Trophoblast cell (in vitro differentiated cells and primary cell): ENCODE data around the gene GPD1L.

ENCODE experiments used
- DNase-seq, 2 donors: peaks; one replicate each; pipeline ENCODE4 v3.0.0-alpha.2; 2016
- H2AFZ ChIP-seq: 2 replicates; pipeline ENCODE4 v1.6.1; 2013; ENCODE audit warnings: low read length, moderate library complexity, mild to moderate bottlenecking; ENCODE audit not compliant: insufficient read depth, poor library complexity
- H2AK5ac ChIP-seq: 2 replicates; pipeline ENCODE4 v1.6.1; 2013; ENCODE audit warnings: mild to moderate bottlenecking, low read length
- H2BK120ac ChIP-seq: 2 replicates; pipeline ENCODE4 v1.6.1; 2013; ENCODE audit warnings: low read length, mild to moderate bottlenecking, moderate library complexity; ENCODE audit not compliant: insufficient read depth, poor library complexity
- H2BK12ac ChIP-seq: 2 replicates; pipeline ENCODE4 v1.6.1; 2013; ENCODE audit warnings: mild to moderate bottlenecking, low read length, moderate library complexity
- H2BK5ac ChIP-seq: 2 replicates; pipeline ENCODE4 v1.6.1; 2013; ENCODE audit warnings: low read length, low read depth, moderate library complexity, mild to moderate bottlenecking; ENCODE audit not compliant: poor library complexity
- H3K14ac ChIP-seq: 2 replicates; pipeline ENCODE4 v1.6.1; 2013; ENCODE audit warnings: mild to moderate bottlenecking, low read length
- H3K18ac ChIP-seq: 2 replicates; pipeline ENCODE4 v1.6.1; 2013; ENCODE audit warnings: mild to moderate bottlenecking, low read length
- H3K23ac ChIP-seq: 2 replicates; pipeline ENCODE4 v1.6.1; 2013; ENCODE audit warnings: low read length
- H3K27ac ChIP-seq: 2 replicates; pipeline ENCODE4 v1.5.1; 2013; ENCODE audit warnings: low read depth, mild to moderate bottlenecking, inconsistent platforms, low read length, moderate library complexity
- H3K27me3 ChIP-seq: 2 replicates; pipeline ENCODE4 v1.6.1; 2013; ENCODE audit warnings: inconsistent platforms, mild to moderate bottlenecking, low read length, moderate library complexity; ENCODE audit not compliant: insufficient read depth
- H3K36me3 ChIP-seq, 2 experiments: 1 replicate in 1 of 2; 2 replicates in 1 of 2; pipeline ENCODE4 v1.6.1; 2013; ENCODE audit warnings: low read length in 2 of 2, mild to moderate bottlenecking in 2 of 2, moderate library complexity in 1 of 2; ENCODE audit not compliant: insufficient read depth in 2 of 2, control insufficient read depth in 1 of 2
- H3K4ac ChIP-seq: 2 replicates; pipeline ENCODE4 v1.6.1; 2013; ENCODE audit warnings: low read depth, mild to moderate bottlenecking, low read length, moderate library complexity
- H3K4me1 ChIP-seq, 2 experiments: 1 replicate in 1 of 2; 2 replicates in 1 of 2; pipeline ENCODE4 v1.6.1; 2013; ENCODE audit warnings: low read length in 2 of 2, mild to moderate bottlenecking in 2 of 2, moderate library complexity in 1 of 2; ENCODE audit not compliant: insufficient read depth in 2 of 2, control insufficient read depth in 1 of 2
- H3K4me2 ChIP-seq: 2 replicates; pipeline ENCODE4 v1.6.1; 2013; ENCODE audit warnings: inconsistent platforms, mild to moderate bottlenecking, low read length, moderate library complexity
- H3K4me3 ChIP-seq: 2 replicates; pipeline ENCODE4 v1.5.1; 2013; ENCODE audit warnings: mild to moderate bottlenecking, low read depth, low read length, inconsistent platforms
- H3K79me1 ChIP-seq: one replicate; pipeline ENCODE4 v1.6.1; 2013; ENCODE audit warnings: low read length
- H3K79me2 ChIP-seq: 2 replicates; pipeline ENCODE4 v1.6.1; 2013; ENCODE audit warnings: low read length, mild to moderate bottlenecking; ENCODE audit not compliant: control insufficient read depth, insufficient read depth, poor library complexity
- H3K9ac ChIP-seq: 2 replicates; pipeline ENCODE4 v1.6.1; 2013; ENCODE audit warnings: mild to moderate bottlenecking, low read length
- H3K9me3 ChIP-seq: 2 replicates; pipeline ENCODE4 v1.6.1; 2013; ENCODE audit warnings: low read depth, mild to moderate bottlenecking, control low read depth, inconsistent platforms, low read length; ENCODE audit not compliant: insufficient read depth
- H4K12ac ChIP-seq: 2 replicates; pipeline ENCODE4 v1.6.1; 2013; ENCODE audit warnings: low read depth, mild to moderate bottlenecking, low read length, moderate library complexity
- H4K8ac ChIP-seq: 2 replicates; pipeline ENCODE4 v1.6.1; 2013; ENCODE audit warnings: low read depth, mild to moderate bottlenecking, low read length, moderate library complexity
- H4K91ac ChIP-seq: one replicate; pipeline ENCODE4 v1.6.1; 2013; ENCODE audit warnings: low read depth, mild to moderate bottlenecking, low read length, moderate library complexity
- WGBS: extraction: QIAGEN DNeasy Blood & Tissue Kit; methylation state at CpG from one replicate; pipeline ENCODE4 v1.1.7; 2013; ENCODE audit warnings: missing lambda C conversion rate; ENCODE audit not compliant: insufficient read length, insufficient coverage; ENCODE audit errors: extremely low coverage; 5-methylcytosine and 5-hydroxymethylcytosine counted together

Gene GPD1L

DNA sequence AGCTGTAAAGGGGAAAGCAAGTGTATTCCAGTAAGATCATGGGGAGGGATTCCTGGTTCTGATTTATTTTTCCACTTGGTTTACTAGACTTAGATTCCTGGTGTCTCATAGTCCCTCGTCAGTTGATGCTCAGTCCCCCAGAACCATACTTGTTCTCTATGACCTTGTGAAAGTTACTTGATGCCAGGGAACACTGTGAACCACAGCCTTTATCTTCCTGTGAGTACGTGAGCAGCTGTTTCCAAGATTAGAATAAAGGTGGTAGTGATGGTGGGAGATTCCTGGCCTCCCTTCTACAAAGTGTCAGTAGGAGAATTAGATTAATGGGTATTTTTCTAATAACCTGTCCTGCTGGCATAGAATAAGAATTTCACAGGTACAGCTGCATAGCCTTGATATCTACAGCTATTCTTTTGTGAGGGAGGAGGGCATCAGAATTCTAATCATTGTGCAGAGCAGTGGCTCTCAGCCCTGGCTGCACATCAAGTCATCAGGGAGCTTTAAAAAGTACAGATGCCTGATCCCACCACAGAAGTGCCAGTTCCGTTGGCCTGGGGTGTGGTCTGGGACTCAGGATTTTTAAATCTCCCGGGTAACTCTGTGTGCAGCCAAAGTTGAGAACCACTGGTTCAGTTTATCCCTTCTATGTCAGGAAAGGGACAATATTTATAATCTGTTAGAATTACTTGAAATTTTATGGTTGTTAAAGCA lies 20.0 kb downstream of the GPD1L start:
- Histone ChIP-seq H3K4me3 (no peak overlapping the region), H3K27me3 (no peaks in the 10 kb centered on the region), H2AK5ac (no peak overlapping the region), H3K27ac (no peak overlapping the region), H4K12ac (no peak overlapping the region), H3K79me2 (no peaks in the 10 kb centered on the region), H3K36me3 (no peaks in the 10 kb centered on the region), H3K9ac (no peak overlapping the region), H2BK12ac (no peak overlapping the region), H2BK120ac (no peak overlapping the region), H3K14ac (no peak overlapping the region), H2AFZ (no peak overlapping the region), H4K8ac (no peak overlapping the region), H3K23ac (no peak overlapping the region), H2BK5ac (no peak overlapping the region), H3K4me2 (no peak overlapping the region), H3K18ac (no peak overlapping the region), H4K91ac (no peak overlapping the region), H3K79me1 (no peaks in the 10 kb centered on the region), H3K4ac (no peak overlapping the region), H3K4me1 (no peaks in the 10 kb centered on the region), H3K9me3 (no peaks in the 10 kb centered on the region)
- no peak for DNase-seq
- no CpG with 5 or more reads among the region's 4 CpGs for WGBS

DNA sequence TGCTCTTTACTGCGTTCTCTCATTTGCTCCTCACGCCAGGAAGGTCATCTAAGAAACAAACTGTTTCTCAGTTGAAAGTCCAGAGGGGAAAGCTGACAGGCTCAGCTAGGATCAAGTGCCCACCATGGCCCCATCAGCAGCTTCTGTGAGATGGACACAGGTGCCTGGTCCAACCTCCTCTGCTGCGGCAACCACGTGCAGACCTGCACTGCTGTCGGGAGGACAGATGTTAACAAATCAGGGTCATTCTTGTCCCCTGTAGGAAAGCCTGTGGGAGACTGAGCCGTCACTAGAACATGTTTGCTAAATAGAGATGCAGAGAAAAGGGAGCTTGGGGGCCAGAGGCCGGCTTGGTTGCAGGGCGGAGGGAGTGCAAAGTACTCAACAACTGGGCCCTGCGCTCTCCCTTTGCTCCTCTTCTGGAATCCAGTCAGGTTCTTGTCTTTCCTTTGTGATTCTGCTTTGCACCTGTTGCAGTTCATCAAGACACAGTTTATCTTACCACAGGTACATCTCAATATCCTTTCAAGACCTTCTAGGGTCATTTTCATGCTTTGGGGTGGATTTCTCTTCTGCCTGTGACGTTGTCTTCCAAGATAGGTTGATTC lies 20.9 kb downstream of the GPD1L start:
- no peak overlapping the region for H3K4me3 ChIP-seq
- no peak overlapping the region for H4K12ac ChIP-seq
- H3K36me3 ChIP-seq: no peaks in the 10 kb centered on the region
- DNase-seq: no peak
- H3K9ac ChIP-seq: no peak overlapping the region
- no peak overlapping the region for H3K14ac ChIP-seq
- no peak overlapping the region for H2AFZ ChIP-seq
- no peak overlapping the region for H3K27ac ChIP-seq
- no peak overlapping the region for H2BK12ac ChIP-seq
- H2AK5ac ChIP-seq: no peak overlapping the region
- H3K79me2 ChIP-seq: no peaks in the 10 kb centered on the region
- H2BK5ac ChIP-seq: no peak overlapping the region
- no peaks in the 10 kb centered on the region for H3K4me1 ChIP-seq
- no peaks in the 10 kb centered on the region for H3K9me3 ChIP-seq
- WGBS: no CpG with 5 or more reads among the region's 10 CpGs
- no peak overlapping the region for H3K18ac ChIP-seq
- H3K4me2 ChIP-seq: no peak overlapping the region
- no peak overlapping the region for H3K23ac ChIP-seq
- H4K8ac ChIP-seq: no peak overlapping the region
- H3K79me1 ChIP-seq: no peaks in the 10 kb centered on the region
- H3K4ac ChIP-seq: no peak overlapping the region
- no peak overlapping the region for H2BK120ac ChIP-seq
- H4K91ac ChIP-seq: no peak overlapping the region
- no peaks in the 10 kb centered on the region for H3K27me3 ChIP-seq

DNA sequence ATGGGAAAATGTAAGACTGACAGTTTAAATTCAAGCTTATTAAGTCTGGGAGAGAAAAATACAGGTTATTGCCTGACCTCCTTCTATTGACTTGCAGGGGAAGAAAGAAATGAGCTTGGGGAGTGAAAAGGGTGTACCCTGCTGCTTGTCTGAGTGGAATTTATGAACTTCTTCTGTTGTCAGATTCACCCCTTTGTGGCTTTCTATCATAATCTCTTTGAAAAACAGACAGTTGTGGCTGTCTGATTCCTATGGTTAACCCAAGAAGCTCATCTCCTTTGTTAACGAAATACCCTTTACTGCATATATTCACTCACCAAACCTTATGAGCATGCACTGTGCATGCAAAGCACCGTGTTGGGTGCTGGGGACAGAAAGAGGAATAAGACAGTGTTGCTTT lies 22.5 kb downstream of the GPD1L start:
- no peaks in the 10 kb centered on the region for H3K4me1 ChIP-seq

DNA sequence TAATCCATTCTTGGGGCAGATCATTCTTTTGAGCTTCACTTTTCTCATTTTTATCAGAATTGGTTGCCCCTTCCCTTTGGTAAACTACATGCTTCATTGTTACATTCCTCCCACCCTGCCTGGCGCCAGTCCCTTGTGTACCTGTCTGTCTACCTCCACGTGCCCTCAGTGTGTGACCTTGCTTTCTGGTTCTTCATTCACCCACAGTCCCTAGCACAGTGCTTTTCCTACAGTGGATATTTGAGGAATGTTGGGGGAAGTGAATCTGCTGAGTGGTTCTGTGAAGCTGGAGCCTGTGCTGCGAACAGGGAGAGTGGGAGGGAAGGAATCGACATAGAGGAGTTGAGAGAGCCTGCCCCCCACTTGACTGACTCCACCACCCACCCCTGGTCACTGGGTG lies 23.4 kb downstream of the GPD1L start:
- no peaks in the 10 kb centered on the region for H3K79me1 ChIP-seq
- H3K27me3 ChIP-seq: no peaks in the 10 kb centered on the region
- no peaks in the 10 kb centered on the region for H3K4me1 ChIP-seq
- H2BK5ac ChIP-seq: no peak overlapping the region
- H3K4me2 ChIP-seq: no peak overlapping the region
- no peak overlapping the region for H3K9ac ChIP-seq
- no peak overlapping the region for H4K91ac ChIP-seq
- H2BK12ac ChIP-seq: no peak overlapping the region
- H2AFZ ChIP-seq: no peak overlapping the region
- no peak for DNase-seq
- no peak overlapping the region for H3K18ac ChIP-seq
- H2BK120ac ChIP-seq: no peak overlapping the region
- no peak overlapping the region for H3K27ac ChIP-seq
- H4K12ac ChIP-seq: no peak overlapping the region
- H3K79me2 ChIP-seq: no peaks in the 10 kb centered on the region
- no peak overlapping the region for H2AK5ac ChIP-seq
- H3K14ac ChIP-seq: no peak overlapping the region
- no peak overlapping the region for H3K4me3 ChIP-seq
- H4K8ac ChIP-seq: no peak overlapping the region
- H3K9me3 ChIP-seq: no peaks in the 10 kb centered on the region
- H3K23ac ChIP-seq: no peak overlapping the region
- WGBS: no CpG with 5 or more reads among the region's 4 CpGs
- H3K36me3 ChIP-seq: no peaks in the 10 kb centered on the region
- no peak overlapping the region for H3K4ac ChIP-seq

More for the DNA sequence above, 22.5 kb downstream of the GPD1L start:
- no peak overlapping the region for H3K4ac ChIP-seq
- no peak overlapping the region for H2AK5ac ChIP-seq
- H3K36me3 ChIP-seq: no peaks in the 10 kb centered on the region
- no peak overlapping the region for H3K23ac ChIP-seq
- no peak overlapping the region for H2BK120ac ChIP-seq
- no peak overlapping the region for H3K4me3 ChIP-seq
- no peak overlapping the region for H2BK12ac ChIP-seq
- no peaks in the 10 kb centered on the region for H3K9me3 ChIP-seq
- no peak overlapping the region for H4K12ac ChIP-seq
- H3K27ac ChIP-seq: no peak overlapping the region
- no peak overlapping the region for H2AFZ ChIP-seq
- H2BK5ac ChIP-seq: no peak overlapping the region
- no peak overlapping the region for H3K14ac ChIP-seq
- H3K9ac ChIP-seq: no peak overlapping the region
- H4K8ac ChIP-seq: no peak overlapping the region
- no peak overlapping the region for H3K4me2 ChIP-seq
- no peaks in the 10 kb centered on the region for H3K79me1 ChIP-seq
- no peaks in the 10 kb centered on the region for H3K27me3 ChIP-seq
- H3K18ac ChIP-seq: no peak overlapping the region
- no CpG with 5 or more reads among the region's 2 CpGs for WGBS
- H4K91ac ChIP-seq: no peak overlapping the region
- H3K79me2 ChIP-seq: no peaks in the 10 kb centered on the region
- no peak for DNase-seq
